Measurements from ENCODE around the gene PIH1D2.

DNA sequence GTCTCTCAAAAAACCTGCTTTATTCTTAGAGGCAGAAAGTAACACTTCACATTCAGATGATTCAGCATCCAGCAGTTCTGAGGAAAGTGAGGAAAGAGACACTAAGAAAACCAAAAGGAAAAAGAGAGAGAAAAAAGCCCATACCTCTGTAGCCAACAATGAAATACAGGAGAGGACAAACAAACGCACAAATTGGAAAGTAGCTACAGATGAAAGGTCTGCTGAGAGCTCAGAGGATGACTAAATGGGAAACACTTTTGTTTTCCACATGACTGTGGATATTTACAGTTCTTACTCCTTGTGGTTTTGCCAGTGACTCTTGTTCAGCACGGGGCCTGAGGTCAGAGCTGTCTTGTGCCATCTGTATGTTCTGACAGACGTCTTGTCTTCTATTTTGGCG, 8.9 kb upstream of the PIH1D2 start:
- TF ChIP-seq, protein P1, sequence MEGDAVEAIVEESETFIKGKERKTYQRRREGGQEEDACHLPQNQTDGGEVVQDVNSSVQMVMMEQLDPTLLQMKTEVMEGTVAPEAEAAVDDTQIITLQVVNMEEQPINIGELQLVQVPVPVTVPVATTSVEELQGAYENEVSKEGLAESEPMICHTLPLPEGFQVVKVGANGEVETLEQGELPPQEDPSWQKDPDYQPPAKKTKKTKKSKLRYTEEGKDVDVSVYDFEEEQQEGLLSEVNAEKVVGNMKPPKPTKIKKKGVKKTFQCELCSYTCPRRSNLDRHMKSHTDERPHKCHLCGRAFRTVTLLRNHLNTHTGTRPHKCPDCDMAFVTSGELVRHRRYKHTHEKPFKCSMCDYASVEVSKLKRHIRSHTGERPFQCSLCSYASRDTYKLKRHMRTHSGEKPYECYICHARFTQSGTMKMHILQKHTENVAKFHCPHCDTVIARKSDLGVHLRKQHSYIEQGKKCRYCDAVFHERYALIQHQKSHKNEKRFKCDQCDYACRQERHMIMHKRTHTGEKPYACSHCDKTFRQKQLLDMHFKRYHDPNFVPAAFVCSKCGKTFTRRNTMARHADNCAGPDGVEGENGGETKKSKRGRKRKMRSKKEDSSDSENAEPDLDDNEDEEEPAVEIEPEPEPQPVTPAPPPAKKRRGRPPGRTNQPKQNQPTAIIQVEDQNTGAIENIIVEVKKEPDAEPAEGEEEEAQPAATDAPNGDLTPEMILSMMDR (IDR thresholded peaks at IDR 0.05) = no peak
- TF ChIP-seq CREB1 (CRISPR knock-in tag; IDR thresholded peaks at IDR 0.05) = no peak
- no peak for TF ChIP-seq CREM (CRISPR knock-in tag; IDR thresholded peaks at IDR 0.05)
- no peak for TF ChIP-seq TP53 (CRISPR knock-in tag; IDR thresholded peaks at IDR 0.05)
- TF ChIP-seq NR1H2 (CRISPR knock-in tag; IDR thresholded peaks at IDR 0.05) = no peak
- no peak for TF ChIP-seq NFATC4 (CRISPR knock-in tag; IDR thresholded peaks at IDR 0.05)
- no peak for TF ChIP-seq ZNF219 (CRISPR knock-in tag; IDR thresholded peaks at IDR 0.05; ENCODE audit: borderline replicate concordance)
- TF ChIP-seq GABPB1 (CRISPR knock-in tag; IDR thresholded peaks at IDR 0.05) = no peak
- TF ChIP-seq ETV6 (CRISPR knock-in tag; IDR thresholded peaks at IDR 0.05) = no peak
- TF ChIP-seq ZNF121 (CRISPR knock-in tag; IDR thresholded peaks at IDR 0.05) = no peak
- TF ChIP-seq JUN (CRISPR knock-in tag; IDR thresholded peaks at IDR 0.05) = no peak
- TF ChIP-seq, protein P2, sequence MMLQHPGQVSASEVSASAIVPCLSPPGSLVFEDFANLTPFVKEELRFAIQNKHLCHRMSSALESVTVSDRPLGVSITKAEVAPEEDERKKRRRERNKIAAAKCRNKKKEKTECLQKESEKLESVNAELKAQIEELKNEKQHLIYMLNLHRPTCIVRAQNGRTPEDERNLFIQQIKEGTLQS (CRISPR knock-in tag; conservative IDR thresholded peaks at IDR 0.05) = no peak
